HUDEP-2 (cell line): ENCODE results near the gene ITPR1.

ENCODE experiments used
- DNase-seq, 76 experiments: peaks; one replicate each; lab custom pipeline; 2025; ENCODE audit not compliant: unreplicated experiment in 76 of 76; lab: John Stamatoyannopoulos, UW

The ITPR1 gene

DNA sequence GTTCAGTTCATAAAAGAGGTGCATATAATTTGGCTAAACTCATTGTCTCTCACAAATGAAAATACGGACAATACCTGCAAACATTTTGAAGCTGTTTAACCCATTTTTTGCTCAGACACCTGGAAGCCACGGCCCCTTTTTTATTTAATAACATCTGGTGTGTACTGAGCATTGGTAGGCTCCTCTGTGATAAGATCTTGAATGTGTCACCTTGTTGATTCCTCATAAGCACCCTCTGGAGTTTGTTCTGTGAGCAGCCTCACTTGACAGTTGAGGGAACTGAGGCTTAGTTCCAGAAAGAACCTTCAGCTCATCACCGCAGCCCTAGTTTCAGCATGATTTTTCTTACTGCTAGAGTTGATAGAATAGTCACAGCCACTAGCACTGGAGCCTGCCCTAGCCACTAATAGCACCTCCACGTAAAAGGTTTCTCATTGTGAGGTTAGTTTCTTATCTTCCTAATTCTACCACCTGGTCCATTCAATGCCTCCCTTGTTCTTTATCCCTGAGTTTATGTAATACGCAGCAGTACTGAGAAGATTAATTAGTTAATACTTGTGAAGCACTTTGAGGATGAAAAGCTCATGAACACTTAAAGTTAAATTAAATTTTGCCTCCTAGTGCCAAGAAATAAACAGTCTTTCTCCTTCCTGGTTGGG is 71.9 kb downstream of the ITPR1 start:
- DNase-seq: peak in 1 of 76 experiments; percentile 3

DNA sequence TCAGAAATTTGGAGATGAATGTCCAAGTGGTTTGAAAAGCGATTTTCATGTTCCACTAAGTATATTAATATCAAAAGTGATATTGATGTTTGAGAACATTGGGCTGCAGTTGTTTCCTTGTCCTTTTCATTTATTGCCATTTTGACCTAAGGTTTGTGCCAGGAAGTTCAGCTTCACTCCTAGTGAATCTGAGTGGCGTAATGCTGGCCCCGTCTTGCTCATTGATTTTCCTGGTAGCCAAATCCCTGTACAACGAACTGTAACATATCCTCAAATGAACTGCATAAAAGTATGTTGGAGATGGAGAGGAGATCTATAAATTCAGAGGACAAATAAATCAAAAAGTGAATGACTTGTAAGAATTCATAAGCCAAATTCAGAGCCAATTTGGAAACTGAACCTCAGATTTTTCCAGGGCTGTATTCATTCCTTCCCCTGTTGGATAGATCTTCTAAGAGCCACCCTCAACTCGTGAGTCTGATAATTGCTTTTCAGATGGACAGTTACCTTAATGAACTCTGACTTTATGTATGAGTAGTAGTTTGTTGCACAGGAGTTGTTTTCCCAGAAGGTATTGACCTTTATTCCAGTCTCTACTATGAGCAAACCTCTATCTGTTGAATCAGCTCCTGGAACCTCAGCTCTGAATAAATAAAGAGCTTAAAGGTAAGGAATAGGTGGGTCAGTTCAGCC is 72.8 kb downstream of the ITPR1 start:
- DNase-seq: no peak

DNA sequence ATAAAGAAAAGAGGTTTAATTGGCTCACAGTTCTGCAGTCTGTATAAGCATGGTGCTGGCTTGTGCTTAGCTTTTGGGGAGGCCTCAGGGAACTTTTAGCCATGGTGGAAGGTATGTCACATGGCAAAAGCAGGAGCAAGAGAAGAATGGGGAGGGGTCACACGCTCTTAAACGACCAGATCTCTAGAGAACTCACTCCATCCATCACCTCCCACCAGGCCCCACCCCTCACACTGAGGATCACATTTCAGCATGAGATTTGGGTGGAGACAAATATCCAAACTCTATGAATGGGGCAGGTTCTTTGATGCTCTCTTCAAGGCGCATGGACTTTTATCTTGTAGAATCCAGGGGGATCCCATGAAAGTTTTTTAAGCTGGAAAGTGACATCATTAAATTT is 75.7 kb downstream of the ITPR1 start:
- DNase-seq: no peak

DNA sequence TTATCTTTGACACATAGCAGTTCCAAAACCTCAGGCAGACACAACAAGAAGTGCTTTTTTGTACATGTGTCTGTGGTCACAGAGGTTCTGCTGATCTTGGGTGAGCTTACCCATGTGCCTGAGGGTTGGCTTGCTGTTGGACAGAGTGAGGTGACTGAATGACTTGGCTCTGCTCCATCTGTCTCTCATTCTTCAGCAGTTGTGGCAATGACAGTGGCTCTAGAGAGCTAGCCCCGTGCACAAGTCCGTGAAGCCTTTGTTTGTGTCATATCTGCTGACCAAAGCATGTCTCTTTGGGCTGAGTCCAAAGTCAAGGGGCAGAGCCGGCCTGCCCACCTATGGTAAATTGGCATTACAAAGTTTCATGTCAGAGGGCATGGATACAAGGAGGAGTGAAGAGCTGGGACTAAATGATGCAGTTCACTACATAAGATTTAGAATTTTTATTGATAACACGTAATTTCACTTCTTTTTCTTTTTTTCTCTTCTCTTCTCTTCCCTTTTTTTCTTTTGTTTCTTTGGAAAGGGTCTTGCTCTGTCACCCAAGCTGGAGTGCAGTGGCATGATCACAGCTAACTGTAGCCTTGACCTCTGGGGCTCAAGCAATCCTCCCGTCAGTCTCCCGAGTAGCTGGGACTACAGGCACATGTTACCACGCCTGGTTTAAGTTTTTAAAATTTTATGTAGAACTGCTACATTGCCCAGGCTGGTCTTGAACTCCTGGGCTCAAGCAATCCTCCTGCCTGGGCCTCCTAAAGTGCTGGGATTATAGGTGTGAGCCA is 77.9 kb downstream of the ITPR1 start:
- DNase-seq: peak in 17 of 76 experiments; percentile 3 to 62 (median 20)

DNA sequence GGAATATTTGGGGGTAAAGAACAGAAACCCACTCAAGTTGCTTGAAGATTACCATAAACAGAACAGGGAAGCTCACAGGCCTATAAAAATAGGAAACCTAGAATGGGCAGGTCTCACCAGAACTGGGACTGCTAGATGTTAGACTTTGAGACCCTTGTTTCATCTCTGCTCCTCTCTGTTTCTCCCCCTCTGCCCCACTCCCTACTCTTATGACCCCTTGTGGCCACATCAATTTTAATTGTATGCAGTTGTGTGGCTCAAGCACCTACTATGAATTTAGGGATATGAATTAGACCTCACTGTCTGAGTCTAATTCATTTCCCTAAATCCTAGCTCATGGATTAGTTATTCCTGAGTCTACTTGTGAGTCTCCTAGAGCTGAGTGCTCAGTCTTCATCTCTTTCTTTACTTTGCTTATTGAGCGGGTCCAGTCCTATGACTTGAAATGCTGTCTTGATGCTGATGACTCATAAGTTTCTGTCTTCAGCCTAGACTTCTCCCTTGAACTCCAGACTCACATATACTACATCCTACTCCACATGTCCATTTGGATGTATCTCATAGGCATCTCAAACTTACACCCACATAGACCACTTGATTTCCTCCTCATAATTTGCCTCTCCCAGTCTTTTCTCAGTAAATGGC is 78.7 kb downstream of the ITPR1 start:
- DNase-seq: peak in 11 of 76 experiments; percentile 4 to 22 (median 10)

DNA sequence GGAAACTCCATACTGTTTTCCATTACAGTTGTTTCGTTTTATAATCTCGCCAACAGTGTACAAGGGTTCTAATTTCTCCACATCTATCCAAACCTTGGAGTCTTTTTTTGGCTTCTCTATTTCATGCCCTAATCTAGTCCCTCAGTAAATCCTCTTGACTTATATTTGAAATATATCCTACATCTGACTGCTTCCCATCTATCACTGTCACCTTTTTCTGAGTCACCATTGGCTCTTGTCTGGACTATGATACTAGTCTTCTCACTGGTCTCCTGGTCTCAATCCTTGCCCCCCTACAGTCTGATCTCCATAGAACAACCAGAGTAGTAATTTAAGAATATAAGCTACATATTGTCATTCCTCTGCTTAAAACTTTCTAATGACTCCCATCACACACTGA is 80.0 kb downstream of the ITPR1 start:
- DNase-seq: no peak

DNA sequence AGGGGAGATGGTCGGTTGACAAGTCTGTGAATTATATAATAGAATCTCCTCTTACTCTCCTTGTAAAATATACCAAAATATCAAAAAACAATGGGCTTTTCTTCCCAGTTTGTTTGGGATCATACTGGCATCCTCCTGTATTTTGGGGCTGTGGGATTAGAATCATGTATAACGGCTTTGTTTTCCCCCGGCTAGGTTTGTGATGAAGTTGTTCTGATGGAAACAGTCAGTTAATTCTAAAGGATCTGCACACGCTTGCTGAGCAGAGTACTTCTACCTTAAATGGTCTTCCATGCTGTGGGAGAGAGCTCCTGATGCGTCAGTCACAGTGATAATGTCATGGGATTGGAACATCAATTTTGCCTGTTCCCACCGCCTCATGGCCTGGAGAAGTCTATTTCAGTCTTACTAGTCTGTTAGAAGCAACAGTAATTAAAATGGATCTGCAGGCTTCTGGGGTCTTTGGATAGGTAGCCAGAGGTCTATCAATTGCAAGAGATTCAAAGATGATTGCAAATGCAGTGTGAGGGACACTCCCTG is 81.3 kb downstream of the ITPR1 start:
- no peak for DNase-seq

DNA sequence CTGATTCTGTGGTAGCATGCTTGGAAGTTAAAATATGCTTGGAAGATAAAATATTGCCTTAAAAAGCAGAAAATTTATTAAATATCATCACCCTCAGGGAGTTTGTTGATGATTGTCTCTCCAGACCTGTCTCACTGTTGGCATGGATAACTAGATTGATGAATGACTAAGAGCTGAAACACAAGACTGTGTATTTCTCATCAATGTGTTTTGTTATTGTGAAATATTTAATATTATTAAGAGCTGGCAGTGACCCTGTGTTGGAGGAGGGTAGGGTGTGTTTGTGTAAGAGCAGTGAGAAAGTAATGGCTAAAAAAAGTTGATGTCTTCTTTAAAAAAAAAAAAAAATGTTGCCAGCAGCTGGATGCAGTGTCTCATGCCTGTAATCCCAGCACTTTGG is 82.2 kb downstream of the ITPR1 start:
- DNase-seq: no peak

DNA sequence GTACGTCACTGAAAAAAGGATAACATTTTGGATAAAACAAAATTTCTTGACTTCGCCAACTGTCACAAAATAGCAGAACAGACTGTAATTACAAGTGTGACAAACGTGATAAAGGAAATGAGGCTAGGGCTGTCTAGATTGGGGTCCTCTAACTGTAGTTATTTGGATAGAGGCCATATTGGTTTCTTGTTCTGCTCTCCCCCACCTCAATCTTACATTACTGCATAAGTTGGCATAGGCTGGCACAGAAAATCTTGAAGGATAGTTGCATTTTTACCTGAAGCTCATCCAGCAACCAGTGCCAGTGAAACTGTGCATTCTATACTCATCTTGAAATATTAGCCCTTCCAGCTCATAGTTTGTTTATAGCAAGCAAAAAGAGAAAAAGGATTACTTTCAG is 84.6 kb downstream of the ITPR1 start:
- no peak for DNase-seq

DNA sequence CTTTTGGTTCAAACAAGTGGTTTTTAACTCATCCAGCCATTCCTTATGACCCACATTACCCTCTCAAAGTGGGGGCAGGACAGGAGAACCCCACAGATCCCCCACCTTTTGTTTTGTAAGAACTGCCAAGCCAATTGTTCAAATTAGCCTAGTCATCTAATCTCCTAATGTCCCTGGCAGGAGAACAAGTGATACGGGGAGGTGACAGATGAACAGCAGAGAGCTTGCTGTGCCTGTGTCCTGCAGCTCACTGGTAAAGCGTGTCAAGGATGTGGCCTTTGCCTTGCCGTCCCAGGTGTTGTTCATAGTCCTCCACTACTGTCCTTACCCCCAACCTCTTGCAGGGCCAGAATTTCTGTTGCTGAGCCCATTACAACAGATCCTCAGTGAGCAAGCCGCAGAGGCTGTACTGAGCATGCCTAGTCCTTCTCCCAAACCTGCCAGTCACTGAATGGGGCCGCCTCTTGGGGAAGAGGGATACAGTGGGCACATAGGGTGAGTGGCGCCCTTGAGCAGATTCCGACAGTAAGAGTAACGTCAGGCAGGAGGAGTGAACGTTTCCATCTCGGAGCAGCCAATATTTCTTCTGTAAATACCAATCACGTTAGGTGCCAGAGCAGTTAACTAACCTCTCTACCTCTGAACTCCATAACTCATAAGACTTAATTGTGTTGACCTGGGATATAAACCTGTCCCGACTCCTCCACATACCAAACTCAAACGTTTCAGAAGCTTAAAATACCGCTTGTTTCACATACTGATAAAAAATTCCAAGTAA is 87.4 kb downstream of the ITPR1 start:
- no peak for DNase-seq

DNA sequence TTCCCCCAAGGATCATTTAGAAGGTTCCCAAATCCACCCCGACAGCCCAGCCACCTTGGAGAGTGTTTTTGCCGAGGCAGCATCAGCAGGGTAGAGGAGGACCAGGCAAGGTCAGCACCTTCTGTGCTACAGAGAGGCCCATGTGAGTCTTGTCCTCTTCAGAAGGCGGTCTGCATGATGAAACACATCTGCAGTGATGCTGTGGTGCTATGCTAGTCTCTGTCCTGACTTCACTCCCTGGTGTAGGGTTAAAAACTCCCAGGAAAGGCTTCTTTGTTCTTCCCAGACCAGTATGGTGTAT is 87.9 kb downstream of the ITPR1 start:
- no peak for DNase-seq

DNA sequence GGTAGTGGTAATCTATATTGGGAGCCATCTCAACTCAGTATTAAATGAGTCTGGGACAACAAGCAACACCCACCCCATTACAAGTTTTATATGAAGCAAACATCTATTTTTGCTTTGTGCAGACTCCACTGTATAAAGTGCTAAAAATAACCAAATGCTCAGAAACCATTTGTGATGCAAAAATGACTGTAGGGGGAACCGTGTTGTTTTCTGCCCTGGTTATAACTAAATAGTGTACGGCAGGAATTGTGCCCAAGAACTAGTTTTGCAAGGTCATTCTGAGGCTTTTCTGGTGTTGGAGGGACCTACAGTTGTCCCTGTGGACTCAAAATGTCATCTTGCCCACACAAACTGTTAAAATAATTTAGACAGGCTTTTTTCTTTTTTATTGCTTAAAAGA is 88.3 kb downstream of the ITPR1 start:
- no peak for DNase-seq

DNA sequence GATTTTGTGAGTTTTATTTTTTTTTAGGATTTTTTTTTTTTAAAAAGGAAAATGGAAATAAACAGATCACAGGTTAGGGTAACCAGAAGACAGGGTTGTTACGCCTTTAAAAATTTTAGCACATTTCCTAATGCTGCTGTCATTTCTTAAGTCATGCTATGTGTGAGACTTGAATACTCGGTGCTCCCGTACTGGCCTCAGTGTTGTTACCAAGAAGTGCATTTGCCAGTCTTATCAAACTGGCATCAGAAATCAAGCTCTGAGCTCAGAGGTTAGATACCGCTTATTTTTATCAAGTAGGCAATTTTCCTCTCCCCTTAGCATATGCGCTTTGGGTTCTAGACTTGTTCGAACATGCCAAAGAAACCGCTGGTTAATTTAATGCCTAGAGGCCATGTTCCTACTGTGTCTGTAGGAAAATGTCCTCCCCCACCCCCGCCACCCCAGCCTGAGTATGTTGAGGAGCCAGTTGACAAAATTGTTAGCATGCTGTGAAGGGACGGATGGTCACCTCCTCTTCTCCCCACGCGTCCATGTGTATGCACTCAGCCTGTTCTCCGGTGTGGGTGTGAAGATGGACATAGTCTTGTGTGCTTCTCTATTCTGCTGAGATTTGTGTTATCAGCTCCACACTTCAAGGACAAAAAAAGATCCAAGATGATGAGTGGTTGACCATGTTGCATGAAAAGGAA is 88.9 kb downstream of the ITPR1 start:
- DNase-seq: no peak

DNA sequence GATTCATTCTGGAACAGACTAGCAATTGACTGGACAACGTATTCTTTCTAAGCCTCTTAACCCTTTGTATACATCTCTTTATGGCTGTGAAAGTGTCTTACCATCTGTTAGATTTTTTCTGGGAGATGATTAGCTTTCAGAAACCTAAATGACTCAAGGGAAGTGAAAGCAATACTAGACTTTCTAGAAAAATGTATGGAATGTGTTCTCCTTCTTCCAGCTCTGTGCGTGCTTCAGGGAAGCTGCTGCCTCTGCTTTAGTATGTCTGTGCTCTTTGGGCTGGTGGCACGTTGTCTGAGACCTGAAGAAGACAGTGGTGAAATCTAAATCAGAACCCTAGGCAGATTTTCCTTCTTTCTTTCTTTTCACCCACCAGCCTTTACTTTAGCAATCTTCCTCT is 89.5 kb downstream of the ITPR1 start:
- no peak for DNase-seq

DNA sequence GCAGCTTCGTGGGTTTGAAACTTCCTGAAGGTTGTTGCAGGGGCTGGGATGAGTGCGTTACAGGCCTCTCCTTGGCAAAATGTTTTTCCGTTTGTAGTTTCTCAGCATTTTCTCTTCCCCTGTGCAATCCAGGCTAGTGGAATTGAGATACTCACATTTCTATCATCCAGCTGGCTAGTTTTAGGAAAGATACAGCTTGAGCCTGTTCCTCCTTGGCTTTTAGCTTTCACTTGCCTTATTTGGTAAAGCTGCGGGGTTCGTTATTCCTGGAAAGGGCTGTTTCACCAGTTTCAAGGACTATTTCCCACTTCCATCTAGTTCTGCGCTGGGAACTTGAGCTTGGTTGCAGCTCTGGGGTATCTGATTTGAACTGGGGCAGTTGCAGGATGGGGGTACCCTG is 90.3 kb downstream of the ITPR1 start:
- no peak for DNase-seq

DNA sequence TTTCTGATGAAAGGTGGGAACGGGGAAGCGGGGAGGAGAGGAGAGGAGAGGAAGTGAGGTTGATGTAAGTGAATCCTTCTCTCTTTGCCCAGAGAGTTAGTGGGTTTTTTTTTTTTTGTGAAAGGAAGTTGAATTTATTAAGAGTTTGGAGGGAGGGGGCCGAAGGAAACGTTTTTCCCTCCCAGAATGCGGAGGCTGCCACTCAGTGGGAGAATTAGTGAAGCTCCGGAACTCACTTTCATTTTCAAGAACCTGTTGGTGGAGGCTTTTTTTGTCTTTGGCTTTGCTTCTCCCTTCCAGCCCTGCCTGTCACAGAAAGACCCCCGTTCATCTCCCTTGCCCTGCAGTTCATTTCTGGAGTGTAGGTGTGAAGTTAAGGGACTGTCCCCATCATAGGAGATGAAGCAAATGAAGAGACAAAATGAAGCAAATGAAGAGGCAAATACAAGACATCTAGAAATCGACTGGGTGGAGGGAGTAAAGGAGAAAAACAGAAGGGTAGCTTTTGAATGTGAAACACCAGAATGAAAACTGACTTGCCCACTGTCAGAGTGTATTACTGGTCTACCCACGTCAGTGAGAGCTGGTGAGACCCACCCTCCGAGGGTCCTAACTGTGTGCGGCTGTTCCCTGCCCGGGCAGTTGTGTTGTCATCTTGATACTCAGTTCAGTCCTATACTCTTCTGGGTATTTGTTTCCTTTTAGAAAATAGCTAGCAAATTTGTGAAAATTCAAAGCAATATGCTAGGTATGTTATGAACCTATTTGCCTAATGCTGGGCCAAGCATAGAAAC is 91.5 kb downstream of the ITPR1 start:
- DNase-seq: peak in 3 of 76 experiments; percentile 2 to 6 (median 5)

DNA sequence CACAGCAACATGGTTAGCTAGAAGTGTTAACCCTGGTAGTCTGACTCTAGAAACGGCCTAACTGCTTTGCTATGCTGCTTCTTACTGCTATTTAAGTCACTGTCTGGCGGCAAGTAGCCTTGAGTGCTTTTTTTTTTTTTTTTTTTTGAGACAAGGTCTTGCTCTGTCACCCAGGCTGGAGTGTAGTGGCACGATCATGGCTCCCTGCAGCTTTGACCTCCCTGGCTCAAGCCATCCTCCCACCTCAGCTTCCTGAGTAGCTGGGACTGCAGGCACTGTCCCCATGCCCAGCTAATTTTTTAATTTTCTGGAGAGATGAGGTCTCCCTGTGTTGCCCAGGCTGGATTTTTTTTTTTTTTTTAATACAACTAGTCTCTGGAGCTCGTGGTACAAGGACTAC is 93.2 kb downstream of the ITPR1 start:
- DNase-seq: no peak

DNA sequence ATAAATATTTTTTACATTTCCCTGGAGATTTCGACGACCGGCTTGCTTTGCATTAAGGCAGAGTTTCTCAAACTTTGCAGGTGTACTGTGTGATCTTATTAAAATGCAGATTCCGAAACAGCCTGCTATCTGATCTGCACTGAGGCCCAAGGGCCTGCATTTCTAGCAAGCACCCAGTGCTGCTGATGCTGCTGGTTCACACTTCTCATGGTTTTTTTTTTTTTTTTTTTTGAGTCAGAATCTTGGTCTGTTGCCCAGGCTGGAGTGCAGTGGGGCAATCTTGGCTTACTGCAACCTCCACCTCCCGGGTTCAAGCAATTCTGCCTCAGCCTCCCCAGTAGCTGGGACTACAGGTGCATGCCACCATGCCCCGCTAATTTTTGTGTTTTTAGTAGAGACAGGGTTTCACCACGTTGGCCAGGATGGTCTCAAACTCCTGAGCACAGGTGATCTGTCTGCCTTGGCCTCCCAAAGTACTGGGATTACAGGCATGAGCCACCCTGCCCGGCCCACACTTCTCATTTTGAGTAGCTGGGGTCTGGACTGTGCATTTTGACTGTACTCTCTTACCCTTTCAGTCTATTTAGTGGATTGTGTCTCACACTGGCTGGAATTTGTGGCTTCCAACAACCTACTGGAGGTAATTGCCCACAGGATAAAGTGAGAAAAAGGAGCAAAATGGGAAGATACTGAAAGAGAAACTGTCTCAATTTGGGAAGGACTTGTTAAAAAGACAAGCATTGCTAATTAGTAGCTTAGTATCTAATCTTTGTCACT is 94.1 kb downstream of the ITPR1 start:
- DNase-seq: no peak

DNA sequence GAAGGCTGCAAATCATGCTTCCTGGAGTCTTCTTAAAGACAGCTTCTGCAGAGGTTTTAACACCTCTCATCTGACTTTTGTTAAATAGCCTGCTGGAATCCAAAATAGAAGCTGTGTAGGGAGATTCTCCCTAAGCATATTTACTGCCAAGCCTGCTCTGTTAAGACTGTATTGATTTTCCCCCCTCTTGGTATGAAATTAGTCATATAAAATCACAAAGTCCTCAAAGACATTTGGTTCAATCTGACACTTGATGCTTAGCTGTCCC is 94.6 kb downstream of the ITPR1 start:
- DNase-seq: no peak
